ENCODE measurements around the gene CABLES2.

The CABLES2 gene

DNA sequence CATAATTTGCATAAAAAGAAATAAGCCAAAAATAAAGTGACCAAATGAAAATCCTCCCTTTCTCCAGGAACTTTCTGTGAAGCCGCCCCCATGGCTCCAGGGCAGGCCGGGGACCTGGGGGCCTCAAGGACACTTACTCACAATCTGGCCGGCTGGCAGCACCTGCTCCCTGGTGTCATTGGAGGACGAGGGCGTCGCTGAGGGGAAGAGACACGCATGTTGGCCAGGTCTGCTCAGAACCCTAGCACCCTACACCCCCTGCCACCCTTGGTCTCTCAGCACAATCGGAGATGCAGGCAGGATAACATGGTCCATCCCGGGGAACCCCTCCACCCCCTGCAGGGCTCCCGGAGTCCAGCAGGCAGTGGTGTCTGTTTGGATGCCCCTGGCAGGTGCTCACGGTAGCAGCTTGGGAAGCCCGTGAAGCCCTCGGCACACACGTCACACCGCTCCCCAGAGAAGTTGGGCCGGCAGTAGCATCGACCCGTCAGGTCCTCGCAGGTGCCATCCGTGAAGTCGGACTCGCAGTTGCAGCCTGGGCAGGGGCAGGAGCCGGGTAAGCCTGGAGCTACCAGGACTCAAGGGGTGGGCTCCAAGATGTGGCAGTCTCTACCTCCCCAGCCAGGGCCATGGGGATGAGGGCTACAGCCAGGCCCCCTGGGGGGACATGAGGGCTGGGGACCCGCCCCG lies 61.3 kb downstream of the CABLES2 start:
- no peak for DNase-seq

DNA sequence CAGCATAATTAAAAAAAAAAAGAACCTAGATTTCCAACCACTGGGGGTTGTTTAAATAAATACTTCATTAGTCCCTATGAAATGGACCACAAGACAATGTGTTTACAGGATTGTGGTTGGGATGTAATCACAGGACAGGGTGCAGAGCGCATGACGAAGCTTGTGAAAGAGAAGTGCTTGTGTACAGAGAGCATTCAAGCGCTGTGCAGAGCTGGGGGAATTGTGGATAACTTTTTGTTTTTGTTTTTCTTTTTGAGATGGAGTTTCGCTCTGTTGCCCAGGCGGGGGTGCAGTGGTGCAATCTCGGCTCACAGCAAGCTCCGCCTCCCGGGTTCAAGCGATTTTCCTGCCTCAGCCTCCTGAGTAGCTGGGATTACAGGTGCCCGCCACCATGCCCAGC lies 62.3 kb downstream of the CABLES2 start:
- no peak for DNase-seq

DNA sequence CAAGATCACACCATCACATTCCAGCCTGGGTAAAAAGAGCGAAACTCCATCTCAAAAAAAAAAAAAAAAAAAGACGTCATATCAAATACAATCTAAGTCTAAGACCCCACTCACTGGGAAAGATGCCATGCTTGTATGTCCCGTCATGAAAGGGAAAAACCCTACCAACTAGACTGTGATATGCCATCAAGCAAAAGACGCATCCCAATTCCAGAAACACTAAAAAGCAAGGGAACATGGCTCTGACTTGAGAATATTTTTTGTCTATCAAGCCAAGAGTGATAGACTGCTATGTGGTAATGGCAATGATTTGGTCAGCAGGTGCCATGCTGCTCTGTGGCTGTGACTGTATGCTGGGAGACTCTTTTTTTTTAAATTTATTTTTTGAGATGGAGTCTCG lies 63.0 kb downstream of the CABLES2 start:
- no peak for DNase-seq

DNA sequence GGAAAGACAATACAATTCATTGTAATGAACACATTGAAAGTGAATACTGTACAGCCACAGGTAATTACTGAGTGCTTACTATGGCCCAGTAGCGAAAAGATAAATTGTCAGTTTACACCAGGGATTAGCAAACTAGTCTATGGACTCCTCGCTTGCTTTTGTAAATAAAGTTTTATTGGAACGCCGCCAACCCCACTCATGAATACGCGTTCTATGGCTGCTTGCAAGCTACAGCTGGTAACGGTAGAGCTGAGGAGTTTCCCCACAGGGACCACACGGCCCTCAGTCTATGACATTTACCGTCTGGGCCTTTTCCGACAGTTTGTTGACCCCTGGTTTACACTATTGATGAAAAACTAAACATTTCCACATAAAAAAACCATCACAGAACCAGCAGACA lies 64.2 kb downstream of the CABLES2 start:
- DNase-seq, result no peak

DNA sequence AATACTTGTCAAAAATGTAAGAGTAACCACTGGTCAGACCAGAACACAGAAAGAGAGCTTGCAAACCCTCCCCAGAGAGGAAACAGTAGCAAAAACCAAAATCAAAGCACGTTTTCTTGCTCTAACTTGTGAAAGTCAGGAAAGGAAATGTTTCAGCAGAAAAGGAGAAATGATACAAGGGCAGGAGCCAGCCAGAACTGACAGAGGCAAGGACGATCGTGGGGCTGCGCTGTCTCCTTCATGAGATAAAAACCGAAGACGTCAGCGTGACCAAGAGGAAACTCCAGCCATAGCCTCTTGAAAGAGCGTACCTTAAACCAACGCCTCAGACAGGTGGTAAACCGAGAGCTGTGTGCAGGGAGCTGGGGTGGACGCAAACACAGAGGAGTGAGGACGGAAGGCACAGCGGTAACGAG lies 67.4 kb downstream of the CABLES2 start:
- peak; percentile 74 to 77 (median 75) for DNase-seq
